C4-2B (cell line): ENCODE data around the gene PPL.

ENCODE experiments used
- ZFX ChIP-seq: fragments of 450-650 bp; IDR thresholded peaks from 2 replicates; pipeline ENCODE4 v1.6.1; 2017
- TF ChIP-seq, protein P1 (sequence below): fragments of 450-650 bp; conservative IDR thresholded peaks from 2 replicates; pipeline ENCODE4 v1.5.1; 2017; ENCODE audit warnings: mild to moderate bottlenecking

DNA sequence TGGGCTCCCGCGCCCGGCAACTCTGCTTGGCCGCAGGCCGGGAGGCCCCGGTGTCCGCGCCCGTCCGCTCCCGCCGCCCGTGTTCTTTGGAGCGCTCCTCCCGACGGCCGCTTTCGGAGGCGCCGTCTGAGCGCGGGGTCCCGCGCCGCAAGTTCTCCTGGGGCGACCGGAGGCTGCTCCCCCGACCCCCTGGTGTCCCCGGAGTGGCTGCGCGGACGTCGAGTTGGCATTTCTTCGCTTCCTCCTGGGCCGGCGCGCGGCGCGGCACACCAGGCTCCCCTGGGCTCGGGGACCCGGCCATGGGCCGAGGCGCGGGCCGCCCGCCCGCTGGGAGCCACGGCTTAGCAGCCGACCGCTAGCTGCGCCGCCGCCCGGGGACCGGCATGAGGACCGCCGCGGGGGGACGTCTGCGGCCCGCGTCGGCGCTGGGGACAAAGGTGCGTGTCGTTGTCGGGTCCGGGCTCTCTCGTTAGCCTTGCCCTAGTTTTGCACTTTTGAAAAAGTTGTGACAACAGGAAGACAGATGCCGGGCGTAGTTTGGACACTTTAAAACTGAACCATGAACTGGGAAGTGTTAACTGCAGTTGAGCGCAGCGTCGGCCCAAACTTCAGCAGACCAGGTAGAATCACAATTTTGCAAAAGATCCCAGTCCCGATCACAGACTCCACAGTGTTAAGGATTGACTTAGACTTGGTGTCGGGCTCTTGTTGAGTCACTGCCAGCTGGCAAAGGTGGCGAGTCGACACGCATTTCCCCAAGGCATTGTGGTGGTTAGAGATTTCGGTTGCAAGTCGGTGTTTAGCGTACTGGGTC is 89.0 kb downstream of the PPL start:
- TF ChIP-seq, protein P1, sequence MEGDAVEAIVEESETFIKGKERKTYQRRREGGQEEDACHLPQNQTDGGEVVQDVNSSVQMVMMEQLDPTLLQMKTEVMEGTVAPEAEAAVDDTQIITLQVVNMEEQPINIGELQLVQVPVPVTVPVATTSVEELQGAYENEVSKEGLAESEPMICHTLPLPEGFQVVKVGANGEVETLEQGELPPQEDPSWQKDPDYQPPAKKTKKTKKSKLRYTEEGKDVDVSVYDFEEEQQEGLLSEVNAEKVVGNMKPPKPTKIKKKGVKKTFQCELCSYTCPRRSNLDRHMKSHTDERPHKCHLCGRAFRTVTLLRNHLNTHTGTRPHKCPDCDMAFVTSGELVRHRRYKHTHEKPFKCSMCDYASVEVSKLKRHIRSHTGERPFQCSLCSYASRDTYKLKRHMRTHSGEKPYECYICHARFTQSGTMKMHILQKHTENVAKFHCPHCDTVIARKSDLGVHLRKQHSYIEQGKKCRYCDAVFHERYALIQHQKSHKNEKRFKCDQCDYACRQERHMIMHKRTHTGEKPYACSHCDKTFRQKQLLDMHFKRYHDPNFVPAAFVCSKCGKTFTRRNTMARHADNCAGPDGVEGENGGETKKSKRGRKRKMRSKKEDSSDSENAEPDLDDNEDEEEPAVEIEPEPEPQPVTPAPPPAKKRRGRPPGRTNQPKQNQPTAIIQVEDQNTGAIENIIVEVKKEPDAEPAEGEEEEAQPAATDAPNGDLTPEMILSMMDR = no peak
- peak; percentile 77 for TF ChIP-seq ZFX
